Ishikawa (cell line): ENCODE data around the gene NTSR2.

ENCODE experiments used
- CEBPB ChIP-seq: IDR thresholded peaks from 2 replicates; pipeline ENCODE4 v1.6.1; 2012
- CREB1 ChIP-seq: IDR thresholded peaks from 2 replicates; pipeline ENCODE4 v1.6.1; 2012; ENCODE audit warnings: low read depth
- EGR1 ChIP-seq: IDR thresholded peaks from 2 replicates; pipeline ENCODE4 v1.6.1; 2012
- EP300 ChIP-seq: IDR thresholded peaks from 2 replicates; pipeline ENCODE4 v1.6.1; 2012; ENCODE audit warnings: borderline replicate concordance
- FOXM1 ChIP-seq: IDR thresholded peaks from 2 replicates; pipeline ENCODE4 v1.6.1; 2012; ENCODE audit warnings: low read depth, borderline replicate concordance
- NFIC ChIP-seq: IDR thresholded peaks from 2 replicates; pipeline ENCODE4 v1.6.1; 2012
- RAD21 ChIP-seq: IDR thresholded peaks from 2 replicates; pipeline ENCODE4 v1.6.1; 2012; ENCODE audit warnings: low read depth
- REST ChIP-seq: IDR thresholded peaks from 2 replicates; pipeline ENCODE4 v1.6.1; 2012; ENCODE audit warnings: low read depth, mild to moderate bottlenecking
- TAF1 ChIP-seq: IDR thresholded peaks from 2 replicates; pipeline ENCODE4 v1.6.1; 2012; ENCODE audit warnings: low read depth, mild to moderate bottlenecking
- TCF12 ChIP-seq: IDR thresholded peaks from 2 replicates; pipeline ENCODE4 v1.6.1; 2012; ENCODE audit warnings: low read depth
- TEAD4 ChIP-seq: IDR thresholded peaks from 2 replicates; pipeline ENCODE4 v1.6.1; 2012
- YY1 ChIP-seq: IDR thresholded peaks from 2 replicates; pipeline ENCODE4 v1.6.1; 2012; ENCODE audit warnings: low read depth
- ZBTB7A ChIP-seq: IDR thresholded peaks from 2 replicates; pipeline ENCODE4 v1.6.1; 2012; ENCODE audit warnings: low read depth
- TF ChIP-seq, protein P1 (sequence below): IDR thresholded peaks from 2 replicates; pipeline ENCODE4 v1.6.1; 2012
- TF ChIP-seq, protein P2 (sequence below): IDR thresholded peaks from 2 replicates; pipeline ENCODE4 v1.6.1; 2012

NTSR2 gene

DNA sequence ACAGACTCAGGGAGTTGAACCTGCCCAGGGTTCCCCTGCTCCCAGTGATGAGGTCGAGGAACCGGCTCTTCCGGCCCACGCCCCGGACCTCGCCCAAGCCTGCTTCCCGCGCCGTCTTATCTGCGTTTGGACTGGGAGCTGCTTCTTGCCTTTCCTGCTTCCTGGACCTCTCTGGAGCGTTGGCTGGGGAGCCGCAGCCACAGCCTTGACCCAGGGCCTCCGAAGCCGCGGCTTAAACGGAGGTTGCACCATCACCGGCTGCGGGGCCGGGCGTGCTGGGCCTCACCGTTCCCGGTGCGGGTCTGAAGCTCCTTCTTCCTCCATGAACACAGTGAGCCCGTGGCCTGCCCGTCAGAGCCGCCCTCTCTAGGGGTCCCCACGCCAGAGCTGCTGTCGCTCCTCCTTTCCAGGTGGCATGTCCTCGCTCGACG is 13.3 kb downstream of the NTSR2 start:
- TF ChIP-seq CEBPB (no peak), REST (no peak), NFIC (no peak), TAF1 (no peak), FOXM1 (no peak), CREB1 (no peak), TCF12 (no peak), TEAD4 (no peak), EP300 (no peak), YY1 (no peak), EGR1 (no peak)
- TF ChIP-seq, protein P1, sequence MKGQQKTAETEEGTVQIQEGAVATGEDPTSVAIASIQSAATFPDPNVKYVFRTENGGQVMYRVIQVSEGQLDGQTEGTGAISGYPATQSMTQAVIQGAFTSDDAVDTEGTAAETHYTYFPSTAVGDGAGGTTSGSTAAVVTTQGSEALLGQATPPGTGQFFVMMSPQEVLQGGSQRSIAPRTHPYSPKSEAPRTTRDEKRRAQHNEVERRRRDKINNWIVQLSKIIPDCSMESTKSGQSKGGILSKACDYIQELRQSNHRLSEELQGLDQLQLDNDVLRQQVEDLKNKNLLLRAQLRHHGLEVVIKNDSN: no peak

DNA sequence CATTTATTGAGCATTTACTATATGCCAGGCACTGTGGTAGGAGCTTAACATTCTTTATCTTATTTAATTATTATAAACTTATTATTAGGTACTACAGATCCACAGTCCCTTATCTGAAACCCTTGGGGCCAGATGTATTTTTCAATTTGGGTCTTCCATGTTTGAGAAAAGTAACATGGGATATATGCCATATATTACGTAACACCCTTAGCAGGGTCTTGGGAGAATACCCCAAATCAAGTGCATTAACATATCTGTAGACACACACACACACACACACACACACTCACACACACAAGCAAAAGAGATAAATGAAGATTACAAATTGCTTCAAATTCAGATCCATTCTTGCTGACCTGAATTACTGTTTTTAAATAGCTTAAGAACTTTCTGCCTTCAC is 13.7 kb downstream of the NTSR2 start:
- TF ChIP-seq FOXM1 (no peak), TCF12 (no peak), CREB1 (no peak)

GRCh38 chr2:11655495-11655894 is 14.5 kb downstream of the NTSR2 start:
- TF ChIP-seq NFIC (no peak), FOXM1 (no peak), TCF12 (no peak), YY1 (no peak), CEBPB (no peak), EGR1 (no peak), RAD21 (no peak), TEAD4 (no peak), REST (no peak), EP300 (no peak), TAF1 (no peak), ZBTB7A (no peak)
- TF ChIP-seq, protein P1: no peak
- TF ChIP-seq, protein P2, sequence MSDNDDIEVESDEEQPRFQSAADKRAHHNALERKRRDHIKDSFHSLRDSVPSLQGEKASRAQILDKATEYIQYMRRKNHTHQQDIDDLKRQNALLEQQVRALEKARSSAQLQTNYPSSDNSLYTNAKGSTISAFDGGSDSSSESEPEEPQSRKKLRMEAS: no peak

- TF ChIP-seq EP300 (no peak), EGR1 (no peak), CREB1 (no peak), NFIC (no peak), TCF12 (no peak), YY1 (no peak), RAD21 (no peak), FOXM1 (no peak), TAF1 (no peak), ZBTB7A (no peak), CEBPB (no peak), REST (no peak), TEAD4 (no peak)
- TF ChIP-seq, protein P2: no peak
- TF ChIP-seq, protein P1: no peak
Measured at GRCh38 chr2:11652553-11652952, 17.4 kb downstream of the NTSR2 start.
